Mammary epithelial cell (primary cell): Measurements from ENCODE around the gene BARX1.

Experiments
- EZH2 ChIP-seq: IDR thresholded peaks from 2 replicates; pipeline ENCODE4 v1.6.1; 2012; ENCODE audit warnings: low read length, inconsistent platforms, borderline replicate concordance
- TF ChIP-seq, protein P1 (sequence below), 2 donors: IDR thresholded peaks in 1 of 2; conservative IDR thresholded peaks in 1 of 2; 2 replicates each; pipeline ENCODE4 v1.5.1; 2011 to 2012; ENCODE audit warnings: inconsistent platforms in 2 of 2, low read length in 2 of 2, mild to moderate bottlenecking in 2 of 2, control low read depth in 1 of 2, low read depth in 1 of 2; ENCODE audit not compliant: insufficient read depth in 1 of 2; ENCODE audit errors: extremely low read depth in 1 of 2

DNA sequence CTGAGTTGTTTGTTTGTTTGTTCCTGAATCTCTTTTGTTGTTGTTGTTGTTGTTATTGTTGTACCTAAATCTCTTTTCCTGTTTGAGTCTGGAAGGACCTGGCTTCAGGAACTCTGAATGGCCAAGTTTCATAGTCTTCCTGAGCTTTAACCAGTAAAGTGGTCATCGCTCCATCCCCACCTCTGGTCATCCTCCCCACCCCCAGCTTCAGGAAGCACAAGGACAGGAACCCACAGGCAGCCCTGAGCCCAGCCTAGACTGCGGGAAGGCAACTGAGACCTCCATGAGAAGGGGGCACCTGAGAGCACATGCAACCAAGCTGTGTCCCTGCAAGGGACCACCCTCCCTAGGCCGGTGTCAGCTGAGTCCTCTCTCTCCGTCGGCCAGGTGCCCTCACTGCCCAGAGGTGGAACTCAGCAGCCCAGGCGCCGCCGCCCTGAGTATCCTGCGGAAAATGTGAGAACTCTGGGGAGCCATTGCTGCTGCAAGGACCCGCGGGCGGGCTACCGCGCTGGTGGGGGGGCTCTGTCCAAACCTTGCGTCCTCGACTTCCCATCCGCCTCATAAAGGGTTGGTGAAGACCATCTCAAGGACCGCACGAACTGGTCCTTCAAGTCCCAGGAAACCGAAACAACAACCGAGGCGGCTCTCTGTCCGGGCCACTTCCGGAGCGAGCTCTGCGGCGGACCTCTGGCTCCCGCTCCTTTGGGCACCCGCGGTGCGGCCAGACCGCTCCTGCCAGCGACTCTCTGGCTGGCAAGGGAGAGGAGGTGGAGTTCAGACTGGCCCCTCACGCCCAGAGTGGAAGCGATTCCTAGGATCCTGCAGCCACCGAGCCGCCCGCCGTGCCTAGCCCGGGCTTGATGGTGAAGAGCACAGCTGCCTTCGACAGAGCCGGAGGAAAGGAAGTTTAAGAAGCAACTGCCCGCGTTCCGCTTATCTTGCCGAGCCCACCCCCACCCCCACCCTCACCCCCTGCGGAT is 4.2 kb downstream of the BARX1 start:
- TF ChIP-seq, protein P1, sequence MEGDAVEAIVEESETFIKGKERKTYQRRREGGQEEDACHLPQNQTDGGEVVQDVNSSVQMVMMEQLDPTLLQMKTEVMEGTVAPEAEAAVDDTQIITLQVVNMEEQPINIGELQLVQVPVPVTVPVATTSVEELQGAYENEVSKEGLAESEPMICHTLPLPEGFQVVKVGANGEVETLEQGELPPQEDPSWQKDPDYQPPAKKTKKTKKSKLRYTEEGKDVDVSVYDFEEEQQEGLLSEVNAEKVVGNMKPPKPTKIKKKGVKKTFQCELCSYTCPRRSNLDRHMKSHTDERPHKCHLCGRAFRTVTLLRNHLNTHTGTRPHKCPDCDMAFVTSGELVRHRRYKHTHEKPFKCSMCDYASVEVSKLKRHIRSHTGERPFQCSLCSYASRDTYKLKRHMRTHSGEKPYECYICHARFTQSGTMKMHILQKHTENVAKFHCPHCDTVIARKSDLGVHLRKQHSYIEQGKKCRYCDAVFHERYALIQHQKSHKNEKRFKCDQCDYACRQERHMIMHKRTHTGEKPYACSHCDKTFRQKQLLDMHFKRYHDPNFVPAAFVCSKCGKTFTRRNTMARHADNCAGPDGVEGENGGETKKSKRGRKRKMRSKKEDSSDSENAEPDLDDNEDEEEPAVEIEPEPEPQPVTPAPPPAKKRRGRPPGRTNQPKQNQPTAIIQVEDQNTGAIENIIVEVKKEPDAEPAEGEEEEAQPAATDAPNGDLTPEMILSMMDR (conservative IDR thresholded peaks at IDR 0.05 in 1 of 2, IDR thresholded peaks at IDR 0.05 in 1 of 2; ENCODE audit: extremely low read depth in 1 of 2, insufficient read depth in 1 of 2, low read depth in 1 of 2, low read length in 2 of 2): no peak
- peak; percentile 46 for TF ChIP-seq EZH2
